HL-60 (cell line): ENCODE data around the gene TAF1B.

Source experiments
- DNase-seq, 2 experiments: peaks; one replicate each; pipeline ENCODE4 v3.0.0-alpha.2; 2010 to 2020; ENCODE audit warnings: low read depth in 1 of 2, low spot score in 1 of 2
- H3K27ac ChIP-seq: fragments of 250-450 bp; sonication (Bioruptor Pico); replicated peaks from 2 replicates; pipeline ENCODE4 v1.5.1; 2020; ENCODE audit warnings: mild to moderate bottlenecking, moderate library complexity
- H3K27me3 ChIP-seq: fragments of 250-450 bp; sonication (Bioruptor Pico); 2 replicates; pipeline ENCODE4 v1.5.1; 2021; ENCODE audit warnings: mild to moderate bottlenecking, moderate library complexity; ENCODE audit not compliant: insufficient read depth, poor library complexity, severe bottlenecking
- H3K4me3 ChIP-seq: replicated peaks from 2 replicates; pipeline ENCODE4 v1.5.1; 2011; ENCODE audit warnings: mild to moderate bottlenecking, control low read depth, low read length; ENCODE audit not compliant: insufficient read depth
- CTCF ChIP-seq: IDR thresholded peaks from one replicate; pipeline ENCODE4 v1.5.1; 2011; ENCODE audit warnings: low read length, control low read depth, inconsistent platforms; ENCODE audit not compliant: insufficient read depth
- GABPA ChIP-seq: IDR thresholded peaks from 2 replicates; pipeline ENCODE4 v1.6.1; 2012; ENCODE audit warnings: low read depth
- POLR2AphosphoS5 ChIP-seq: IDR thresholded peaks from 2 replicates; pipeline ENCODE4 v1.6.1; 2012; ENCODE audit warnings: low read depth
- REST ChIP-seq: IDR thresholded peaks from 2 replicates; pipeline ENCODE4 v1.6.1; 2012; ENCODE audit warnings: low read depth; ENCODE audit not compliant: insufficient replicate concordance
- SPI1 ChIP-seq: IDR thresholded peaks from 2 replicates; pipeline ENCODE4 v1.6.1; 2012; ENCODE audit warnings: low read depth, mild to moderate bottlenecking, borderline replicate concordance

Gene TAF1B

DNA sequence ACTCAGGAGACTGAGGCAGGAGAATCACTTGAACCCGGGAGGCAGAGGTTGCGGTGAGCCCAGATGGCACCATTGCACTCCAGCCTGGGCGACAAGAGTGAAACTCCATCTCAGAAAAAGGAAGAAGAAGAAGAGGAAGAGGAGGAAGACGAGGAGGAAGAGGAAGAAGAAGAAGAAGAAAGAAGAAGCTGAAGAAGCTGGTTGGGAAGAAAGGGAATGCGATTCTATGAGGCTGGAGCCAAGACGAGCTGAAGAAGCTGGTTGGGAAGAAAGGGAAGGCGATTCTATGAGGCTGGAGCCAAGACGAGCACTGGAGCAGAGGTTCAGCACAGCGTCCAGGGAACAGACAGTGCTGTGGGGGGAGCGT, 30.3 kb upstream of the TAF1B start:
- no peak overlapping the region for H3K4me3 ChIP-seq
- TF ChIP-seq CTCF (no peak), REST (no peak), GABPA (no peak), SPI1 (no peak), POLR2AphosphoS5 (no peak)
- no peak overlapping the region for H3K27ac ChIP-seq
- H3K27me3 ChIP-seq = no peaks in the 10 kb centered on the region
- peak in 1 of 2 experiments; percentile 18 for DNase-seq

DNA sequence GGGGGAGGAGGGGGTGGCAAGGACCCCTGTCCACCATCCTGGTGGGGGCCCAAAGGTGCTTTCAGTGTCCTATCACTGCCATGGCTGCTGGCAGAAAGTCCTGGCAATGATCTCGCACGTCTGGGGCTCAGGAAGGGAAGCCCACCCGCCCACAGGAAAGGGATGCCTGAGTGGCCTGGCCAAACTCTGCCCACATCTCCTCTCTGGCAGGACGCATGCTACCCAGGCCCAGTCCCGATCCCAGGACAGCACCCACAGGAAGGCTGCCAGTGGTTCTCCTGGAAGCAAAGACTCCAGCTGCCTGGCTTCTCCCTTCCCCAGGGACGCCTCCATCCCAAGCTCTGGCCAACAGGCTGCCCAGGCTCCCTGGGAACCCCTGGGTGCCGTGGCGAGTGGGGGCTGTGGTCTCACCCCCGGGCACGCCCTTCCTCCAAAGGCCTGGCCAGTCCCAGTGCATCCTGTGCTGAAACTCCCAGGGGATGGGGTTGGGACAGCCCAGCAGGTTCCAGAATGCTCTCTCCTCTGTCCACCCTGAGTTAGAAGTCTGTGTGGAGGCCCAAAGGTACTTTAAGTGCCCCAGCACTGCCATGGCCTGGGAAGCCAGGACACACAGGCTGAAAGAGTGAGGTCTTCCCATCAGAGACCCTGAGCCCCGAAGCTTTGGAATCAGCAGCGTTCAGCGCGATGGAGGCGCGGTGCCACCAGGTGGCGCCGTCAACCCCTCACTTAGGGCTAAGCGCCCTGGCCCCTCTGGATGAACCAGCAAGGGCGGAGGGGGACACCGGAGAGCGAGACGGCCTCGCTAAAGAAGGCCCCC, 29.8 kb upstream of the TAF1B start:
- DNase-seq = peak; percentile 22 to 34
- no peak overlapping the region for H3K27ac ChIP-seq
- TF ChIP-seq GABPA (no peak), REST (no peak), POLR2AphosphoS5 (no peak), CTCF (peak; percentile 92), SPI1 (no peak)
- no peak overlapping the region for H3K4me3 ChIP-seq
- H3K27me3 ChIP-seq = no peaks in the 10 kb centered on the region

DNA sequence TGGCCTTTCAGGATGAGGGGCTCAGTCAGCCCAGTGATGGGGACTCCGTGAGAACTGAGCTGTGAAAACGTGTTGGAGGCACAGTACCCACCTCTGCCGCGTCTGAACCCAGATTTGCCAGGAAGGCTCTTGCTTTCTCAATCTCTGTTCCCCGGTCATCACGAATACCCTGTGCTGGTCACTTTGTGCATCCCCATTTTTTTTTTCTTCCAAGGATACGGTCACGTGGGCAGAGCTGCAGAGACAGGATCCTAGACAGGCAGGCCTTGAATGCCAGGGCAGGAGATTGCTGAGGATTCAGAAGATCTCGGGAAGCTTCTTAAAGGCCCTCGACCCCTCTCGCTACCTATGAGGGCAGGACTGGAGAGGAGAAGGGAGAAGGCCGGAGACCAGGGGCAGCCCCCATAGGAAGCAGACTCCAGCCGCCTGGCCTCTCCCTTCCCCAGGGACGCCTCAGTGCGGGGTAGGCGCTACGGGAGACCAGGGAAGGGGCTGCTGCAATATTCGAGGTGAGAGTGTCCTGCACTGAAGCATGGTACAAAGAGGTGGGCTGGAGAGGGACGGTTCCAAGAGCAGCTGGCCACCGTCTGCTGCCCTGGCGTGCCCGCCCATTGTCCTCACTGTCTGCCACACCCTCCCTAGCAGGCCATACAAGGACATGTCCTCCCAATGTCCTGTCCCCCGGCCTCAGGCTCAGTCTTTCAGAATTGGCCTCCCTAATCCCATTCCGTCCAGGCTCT, 29.0 kb upstream of the TAF1B start:
- H3K4me3 ChIP-seq = no peak overlapping the region
- H3K27me3 ChIP-seq = no peaks in the 10 kb centered on the region
- no peak for DNase-seq
- no peak for TF ChIP-seq POLR2AphosphoS5
- TF ChIP-seq SPI1 = no peak
- no peak for TF ChIP-seq REST
- TF ChIP-seq GABPA = no peak
- no peak for TF ChIP-seq CTCF
- H3K27ac ChIP-seq = no peak overlapping the region
